ENCODE results near the gene FAF1.
A peak's percentile ranks its signal among the peaks of the same experiment; 100 is the strongest.
"Not testable (repeated sequence)": the region's sequence is repeated elsewhere in the genome, so short reads cannot be mapped to it uniquely, and the experiment has no call there.

The FAF1 gene

DNA sequence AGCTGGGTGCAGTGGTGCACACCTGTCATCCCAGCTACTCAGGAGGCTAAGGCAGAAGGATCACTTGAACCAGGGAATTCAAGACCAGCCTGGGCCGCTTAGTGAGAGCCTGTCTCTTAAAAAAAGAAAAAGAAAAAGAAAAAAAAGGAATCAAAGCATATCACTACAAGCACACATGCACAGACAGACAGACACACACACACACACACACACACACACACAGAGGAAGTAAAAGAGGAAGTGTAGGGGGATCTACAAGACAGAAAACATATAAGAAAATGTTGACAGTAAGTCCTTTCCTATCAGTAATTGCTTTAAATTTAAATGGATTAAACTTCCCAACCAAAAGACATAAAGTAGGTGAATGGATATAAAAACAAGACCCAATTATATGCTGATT is 180.3 kb downstream of the FAF1 start:
- no peaks in the 10 kb centered on the region for H3K9me3 Mint-ChIP-seq
- no peaks in the 10 kb centered on the region for H3K27me3 Mint-ChIP-seq (ENCODE audit: low read depth)

DNA sequence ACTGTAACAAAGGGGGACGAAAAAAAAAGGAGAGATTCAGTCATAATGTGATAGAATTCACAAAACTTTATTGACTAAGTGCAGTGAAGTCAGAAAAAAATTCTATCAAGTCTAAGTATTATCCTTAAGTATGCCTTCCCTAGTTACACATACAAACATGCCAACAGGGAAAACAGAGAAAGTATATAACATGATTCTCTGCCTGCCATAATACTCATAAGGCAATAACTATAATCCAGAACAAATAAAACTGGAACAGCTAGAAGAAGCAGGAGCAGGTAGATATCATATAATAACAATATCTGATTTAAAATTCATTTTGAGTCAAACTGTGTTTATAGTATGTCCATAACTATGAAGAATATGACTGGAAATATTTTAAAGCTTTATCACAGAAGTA is 184.3 kb downstream of the FAF1 start:
- no peaks in the 10 kb centered on the region for H3K27me3 Mint-ChIP-seq (ENCODE audit: low read depth)
- no peak overlapping the region for H3K27ac Mint-ChIP-seq
- TF ChIP-seq, protein P1, sequence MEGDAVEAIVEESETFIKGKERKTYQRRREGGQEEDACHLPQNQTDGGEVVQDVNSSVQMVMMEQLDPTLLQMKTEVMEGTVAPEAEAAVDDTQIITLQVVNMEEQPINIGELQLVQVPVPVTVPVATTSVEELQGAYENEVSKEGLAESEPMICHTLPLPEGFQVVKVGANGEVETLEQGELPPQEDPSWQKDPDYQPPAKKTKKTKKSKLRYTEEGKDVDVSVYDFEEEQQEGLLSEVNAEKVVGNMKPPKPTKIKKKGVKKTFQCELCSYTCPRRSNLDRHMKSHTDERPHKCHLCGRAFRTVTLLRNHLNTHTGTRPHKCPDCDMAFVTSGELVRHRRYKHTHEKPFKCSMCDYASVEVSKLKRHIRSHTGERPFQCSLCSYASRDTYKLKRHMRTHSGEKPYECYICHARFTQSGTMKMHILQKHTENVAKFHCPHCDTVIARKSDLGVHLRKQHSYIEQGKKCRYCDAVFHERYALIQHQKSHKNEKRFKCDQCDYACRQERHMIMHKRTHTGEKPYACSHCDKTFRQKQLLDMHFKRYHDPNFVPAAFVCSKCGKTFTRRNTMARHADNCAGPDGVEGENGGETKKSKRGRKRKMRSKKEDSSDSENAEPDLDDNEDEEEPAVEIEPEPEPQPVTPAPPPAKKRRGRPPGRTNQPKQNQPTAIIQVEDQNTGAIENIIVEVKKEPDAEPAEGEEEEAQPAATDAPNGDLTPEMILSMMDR (IDR thresholded peaks at IDR 0.05; ENCODE audit: unreplicated experiment in 3 of 3), result no peak
- no peaks in the 10 kb centered on the region for H3K9me3 Mint-ChIP-seq
- H3K36me3 Mint-ChIP-seq (ENCODE audit: low read depth), result peaks cover 13% of the 10 kb centered on the region
- H3K4me1 Mint-ChIP-seq, result no peaks in the 10 kb centered on the region
- no peak overlapping the region for H3K4me3 Mint-ChIP-seq

More for the DNA sequence above, 180.3 kb downstream of the FAF1 start:
- no peak overlapping the region for H3K27ac Mint-ChIP-seq
- H3K4me1 Mint-ChIP-seq, result no peaks in the 10 kb centered on the region
- peaks cover 26% of the 10 kb centered on the region for H3K36me3 Mint-ChIP-seq (ENCODE audit: low read depth)
- H3K4me3 Mint-ChIP-seq, result no peak overlapping the region
- TF ChIP-seq, protein P1 (IDR thresholded peaks at IDR 0.05; ENCODE audit: unreplicated experiment in 3 of 3), result no peak

DNA sequence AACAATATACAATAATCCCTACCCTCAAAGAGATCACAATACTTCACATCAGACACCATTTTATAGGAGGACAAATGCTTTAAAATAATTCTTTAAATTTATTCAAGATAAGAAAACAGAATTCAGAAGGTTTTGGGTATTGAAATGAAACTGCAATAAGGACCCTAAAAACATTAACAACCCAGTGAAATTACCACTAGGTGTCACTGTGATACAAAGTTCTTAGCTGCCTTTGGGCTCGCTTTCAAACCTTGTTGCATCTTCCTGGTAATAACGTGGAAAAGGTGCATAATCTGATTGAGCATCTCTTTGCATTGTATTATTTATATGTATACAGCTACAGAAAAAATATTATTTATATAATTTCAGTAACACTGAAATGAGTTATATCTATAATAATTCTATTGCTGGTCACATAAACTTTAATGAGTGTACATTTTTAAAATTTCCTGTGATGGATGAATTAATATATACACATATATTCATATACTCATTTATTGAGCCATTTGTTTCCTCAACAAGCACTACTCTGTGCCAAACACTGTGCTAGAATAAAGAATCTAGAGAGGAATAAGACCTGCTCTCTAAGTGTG is 185.2 kb downstream of the FAF1 start:
- H3K36me3 Mint-ChIP-seq (ENCODE audit: low read depth), result peaks cover 6% of the 10 kb centered on the region
- no peaks in the 10 kb centered on the region for H3K9me3 Mint-ChIP-seq
- H3K27me3 Mint-ChIP-seq (ENCODE audit: low read depth), result no peaks in the 10 kb centered on the region
- TF ChIP-seq, protein P1 (IDR thresholded peaks at IDR 0.05; ENCODE audit: unreplicated experiment in 3 of 3), result peak; percentile 67 to 76 (median 72)
- no peaks in the 10 kb centered on the region for H3K4me1 Mint-ChIP-seq
- no peak overlapping the region for H3K4me3 Mint-ChIP-seq
- no peak overlapping the region for H3K27ac Mint-ChIP-seq

DNA sequence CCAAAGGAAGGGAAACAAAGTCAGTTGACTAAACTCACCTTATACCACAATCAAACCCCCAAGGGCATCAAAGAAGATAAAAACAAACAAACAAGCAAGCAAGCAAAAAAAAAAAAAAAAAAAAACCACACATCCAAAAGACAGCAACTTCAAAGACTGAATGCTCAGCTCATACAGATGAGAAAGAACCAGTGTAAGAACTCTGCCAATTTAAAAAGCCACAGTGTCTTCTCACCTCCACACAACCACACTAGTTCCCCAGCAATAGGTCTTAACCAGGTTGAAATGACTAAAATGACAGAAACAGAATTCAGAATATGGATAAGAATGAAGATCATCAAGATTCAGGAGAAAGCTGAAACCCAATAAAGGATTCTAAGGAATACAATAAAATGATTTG is 193.4 kb downstream of the FAF1 start:
- TF ChIP-seq, protein P1 (IDR thresholded peaks at IDR 0.05; ENCODE audit: unreplicated experiment in 3 of 3), result no peak
- Mint-ChIP-seq H3K36me3 (ENCODE audit: low read depth) (peaks cover 16% of the 10 kb centered on the region), H3K4me1 (no peaks in the 10 kb centered on the region), H3K9me3 (peaks cover 5% of the 10 kb centered on the region), H3K27me3 (ENCODE audit: low read depth) (no peaks in the 10 kb centered on the region), H3K27ac (no peak overlapping the region), H3K4me3 (no peak overlapping the region)

DNA sequence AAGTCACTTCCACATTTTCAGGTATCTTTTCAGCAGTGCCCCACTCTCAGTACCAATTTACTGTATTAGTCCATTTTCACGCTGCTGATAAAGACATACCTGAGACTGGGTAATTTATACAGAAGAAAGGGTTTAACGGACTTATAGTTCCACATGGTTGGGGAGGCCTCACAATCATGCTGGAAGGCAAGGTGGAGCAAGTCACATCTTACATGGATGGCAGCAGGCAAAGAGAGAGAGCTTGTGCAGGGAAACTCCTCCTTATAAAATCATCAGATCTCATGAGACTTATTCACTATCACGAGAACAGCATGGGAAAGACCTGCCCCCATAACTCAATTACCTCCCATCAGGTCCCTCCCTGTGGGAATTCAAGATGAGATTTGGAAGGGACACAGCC is 203.5 kb downstream of the FAF1 start:
- not testable (repeated sequence) for H3K4me1 Mint-ChIP-seq; H3K27me3 Mint-ChIP-seq (ENCODE audit: low read depth); H3K4me3 Mint-ChIP-seq; H3K27ac Mint-ChIP-seq
- peaks cover 34% of the 10 kb centered on the region for H3K9me3 Mint-ChIP-seq
- H3K36me3 Mint-ChIP-seq (ENCODE audit: low read depth), result peaks cover 56% of the 10 kb centered on the region

DNA sequence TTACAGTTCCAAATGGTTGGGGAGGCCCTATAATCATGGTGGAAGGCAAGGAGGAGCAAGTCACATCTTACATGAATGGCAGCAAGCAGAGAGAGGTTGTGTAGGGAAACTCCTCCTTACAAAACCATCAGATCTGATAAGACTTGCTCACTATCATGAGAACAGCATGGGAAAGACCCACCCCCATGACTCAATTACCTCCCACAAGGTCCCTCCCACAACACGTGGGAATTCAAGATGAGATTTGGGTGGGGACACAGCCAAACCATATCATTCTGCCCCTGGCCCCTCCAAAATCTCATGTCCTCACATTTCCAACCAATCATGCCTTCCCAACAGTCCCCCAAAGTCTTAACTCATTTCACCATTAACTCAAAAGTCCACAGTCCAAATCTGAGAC is 205.3 kb downstream of the FAF1 start:
- Mint-ChIP-seq H3K9me3 (peaks cover 25% of the 10 kb centered on the region), H3K36me3 (ENCODE audit: low read depth) (peaks cover 43% of the 10 kb centered on the region)
- H3K4me1 Mint-ChIP-seq; H3K27ac Mint-ChIP-seq; H3K4me3 Mint-ChIP-seq; H3K27me3 Mint-ChIP-seq (ENCODE audit: low read depth): not testable (repeated sequence)

DNA sequence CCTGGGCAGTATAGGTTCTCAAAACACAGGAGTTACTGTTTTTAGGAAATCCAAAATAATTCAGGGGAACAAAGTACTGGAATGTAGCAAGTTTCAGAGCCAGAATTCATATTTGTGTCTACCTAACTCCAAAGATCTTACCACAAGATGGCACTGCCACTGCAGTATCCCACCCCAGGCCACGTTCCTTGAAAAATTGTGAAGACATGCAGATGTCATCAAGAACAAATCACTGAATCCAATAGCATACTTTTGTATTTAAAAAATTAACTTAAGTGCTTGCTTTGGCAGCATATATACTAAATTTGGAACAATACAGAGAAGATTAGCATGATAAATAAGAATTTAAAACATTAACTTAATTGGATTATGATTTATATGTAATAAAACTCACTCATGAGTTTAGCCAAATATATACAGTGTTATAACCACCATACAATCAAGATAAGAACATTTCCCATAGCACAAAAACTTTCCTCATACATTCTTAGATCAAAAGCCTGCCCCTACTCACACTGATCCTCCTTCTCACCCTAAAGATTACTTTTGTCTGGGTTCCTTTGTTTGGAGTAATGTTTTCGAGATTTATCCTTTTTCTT is 209.9 kb downstream of the FAF1 start:
- TF ChIP-seq, protein P1 (IDR thresholded peaks at IDR 0.05; ENCODE audit: unreplicated experiment in 3 of 3), result peak; percentile 26 to 34 (median 28)
- no peak overlapping the region for H3K4me3 Mint-ChIP-seq
- H3K27ac Mint-ChIP-seq, result no peak overlapping the region
- no peaks in the 10 kb centered on the region for H3K27me3 Mint-ChIP-seq (ENCODE audit: low read depth)
- peaks cover 7% of the 10 kb centered on the region for H3K9me3 Mint-ChIP-seq
- peaks cover 15% of the 10 kb centered on the region for H3K36me3 Mint-ChIP-seq (ENCODE audit: low read depth)
- no peaks in the 10 kb centered on the region for H3K4me1 Mint-ChIP-seq

All from nephron (organoid).